Mesothelial cell of epicardium (in vitro differentiated cells): ENCODE measurements around the gene CSTPP1. TPM values are rescaled to one million over a fixed set of nuclear protein-coding genes. Genes with fewer than 3 reads are reported as not detected.

Source experiments
- DNase-seq, 2 experiments: peaks; one replicate each; pipeline ENCODE4 v3.0.0; 2021; ENCODE audit warnings: low spot score in 2 of 2; ENCODE audit not compliant: unreplicated experiment in 2 of 2
- H3K27ac Mint-ChIP-seq: 2 replicates; pipeline ENCODE4 v1.8.0; 2021; ENCODE audit warnings: mixed read lengths
- H3K27me3 Mint-ChIP-seq: 2 replicates; pipeline ENCODE4 v1.8.0; 2021; ENCODE audit warnings: low read depth, mixed read lengths
- H3K36me3 Mint-ChIP-seq: 2 replicates; pipeline ENCODE4 v1.8.0; 2021; ENCODE audit warnings: mixed read lengths
- H3K4me1 Mint-ChIP-seq: 2 replicates; pipeline ENCODE4 v1.8.0; 2021; ENCODE audit warnings: mixed read lengths
- H3K4me3 Mint-ChIP-seq: 2 replicates; pipeline ENCODE4 v1.8.0; 2021; ENCODE audit warnings: mild to moderate bottlenecking, moderate library complexity, mixed read lengths
- H3K9me3 Mint-ChIP-seq: 2 replicates; pipeline ENCODE4 v1.8.0; 2021; ENCODE audit warnings: mixed read lengths
- total RNA-seq: library from RNA; stranded (reverse); gene quantifications from 3 replicates; pipeline ENCODE4 v1.2.1, GENCODE V29; 2021
- TF ChIP-seq, protein P1 (sequence below): fragments of 200-600 bp; sonication (generic); IDR thresholded peaks from one replicate; pipeline ENCODE4 v1.5.0; 2021; ENCODE audit warnings: antibody characterized with exemption; ENCODE audit not compliant: unreplicated experiment

Gene CSTPP1
- total RNA-seq, 1 donor from 2014 or later, result 44.0 TPM

DNA sequence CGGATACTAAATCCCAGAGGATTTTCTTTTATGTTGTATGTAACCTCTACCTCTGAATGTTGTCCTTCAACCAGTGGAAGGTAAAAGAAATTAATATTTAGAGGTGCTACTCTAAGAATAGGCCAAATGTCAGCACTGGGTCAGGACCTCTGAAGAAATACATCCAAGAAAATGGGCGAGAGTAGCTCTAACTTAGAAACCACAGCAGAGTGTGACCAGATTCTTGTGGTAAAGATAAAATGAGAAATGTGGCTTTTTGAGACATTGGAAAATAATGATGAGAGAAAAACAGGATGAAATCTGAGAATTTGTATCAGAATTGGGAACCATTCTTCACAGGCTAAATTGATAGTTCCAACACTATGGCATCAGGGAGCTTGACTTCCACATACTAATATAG lies 63.5 kb downstream of the CSTPP1 start:
- Mint-ChIP-seq H3K4me1 (peaks cover 7% of the 10 kb centered on the region), H3K9me3 (peaks cover 20% of the 10 kb centered on the region), H3K4me3 (no peak overlapping the region), H3K27ac (no peak overlapping the region), H3K27me3 (no peaks in the 10 kb centered on the region), H3K36me3 (peaks cover 31% of the 10 kb centered on the region)
- TF ChIP-seq, protein P1, sequence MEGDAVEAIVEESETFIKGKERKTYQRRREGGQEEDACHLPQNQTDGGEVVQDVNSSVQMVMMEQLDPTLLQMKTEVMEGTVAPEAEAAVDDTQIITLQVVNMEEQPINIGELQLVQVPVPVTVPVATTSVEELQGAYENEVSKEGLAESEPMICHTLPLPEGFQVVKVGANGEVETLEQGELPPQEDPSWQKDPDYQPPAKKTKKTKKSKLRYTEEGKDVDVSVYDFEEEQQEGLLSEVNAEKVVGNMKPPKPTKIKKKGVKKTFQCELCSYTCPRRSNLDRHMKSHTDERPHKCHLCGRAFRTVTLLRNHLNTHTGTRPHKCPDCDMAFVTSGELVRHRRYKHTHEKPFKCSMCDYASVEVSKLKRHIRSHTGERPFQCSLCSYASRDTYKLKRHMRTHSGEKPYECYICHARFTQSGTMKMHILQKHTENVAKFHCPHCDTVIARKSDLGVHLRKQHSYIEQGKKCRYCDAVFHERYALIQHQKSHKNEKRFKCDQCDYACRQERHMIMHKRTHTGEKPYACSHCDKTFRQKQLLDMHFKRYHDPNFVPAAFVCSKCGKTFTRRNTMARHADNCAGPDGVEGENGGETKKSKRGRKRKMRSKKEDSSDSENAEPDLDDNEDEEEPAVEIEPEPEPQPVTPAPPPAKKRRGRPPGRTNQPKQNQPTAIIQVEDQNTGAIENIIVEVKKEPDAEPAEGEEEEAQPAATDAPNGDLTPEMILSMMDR, result no peak
- no peak for DNase-seq

DNA sequence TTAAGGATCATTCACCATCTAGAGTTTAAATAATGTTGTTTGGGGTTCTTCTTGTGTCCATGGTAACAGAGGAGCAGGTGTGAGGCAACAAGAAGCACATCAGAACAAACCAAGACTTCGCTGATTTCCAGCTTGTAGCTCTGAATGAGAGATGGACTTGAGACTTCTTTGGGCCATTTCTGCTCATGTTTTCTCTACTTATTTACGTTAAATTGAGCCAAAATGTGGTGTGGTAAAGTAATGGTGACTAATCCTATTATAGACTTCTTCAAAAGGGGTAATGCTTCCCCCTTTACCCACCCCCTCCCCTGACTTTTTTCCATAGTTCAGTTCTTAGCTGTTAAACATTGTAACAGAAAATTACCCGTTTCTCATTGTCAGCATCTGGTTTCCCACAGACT lies 65.2 kb downstream of the CSTPP1 start:
- Mint-ChIP-seq H3K4me3 (no peak overlapping the region), H3K9me3 (peaks cover 6% of the 10 kb centered on the region), H3K4me1 (peaks cover 13% of the 10 kb centered on the region), H3K27ac (no peak overlapping the region), H3K36me3 (peaks cover 16% of the 10 kb centered on the region), H3K27me3 (no peaks in the 10 kb centered on the region)
- no peak for DNase-seq
- TF ChIP-seq, protein P1, result no peak

DNA sequence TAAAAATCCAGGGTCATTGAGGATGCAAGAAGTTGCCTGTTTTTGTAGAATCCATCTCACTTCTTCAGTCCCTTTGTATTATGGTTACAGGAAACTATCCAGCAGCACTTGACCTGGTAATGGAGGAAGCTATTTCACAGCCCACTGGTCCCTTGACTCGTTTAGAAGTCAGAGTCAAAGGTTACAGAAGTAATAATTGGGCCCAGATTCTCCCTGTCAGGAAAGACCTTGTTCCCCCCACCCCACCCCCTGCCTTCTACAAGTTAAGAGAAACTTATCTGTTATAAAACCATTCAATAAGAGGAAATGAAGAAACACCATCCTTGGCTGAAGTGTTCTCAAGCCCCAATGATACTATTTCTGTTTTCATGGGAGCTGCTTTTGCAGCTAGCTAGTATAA lies 65.8 kb downstream of the CSTPP1 start:
- H3K36me3 Mint-ChIP-seq, result peaks cover 10% of the 10 kb centered on the region
- peaks cover under 1% of the 10 kb centered on the region for H3K9me3 Mint-ChIP-seq
- no peak overlapping the region for H3K27ac Mint-ChIP-seq
- TF ChIP-seq, protein P1, result no peak
- no peaks in the 10 kb centered on the region for H3K27me3 Mint-ChIP-seq
- DNase-seq, result no peak
- peaks cover 13% of the 10 kb centered on the region for H3K4me1 Mint-ChIP-seq
- no peak overlapping the region for H3K4me3 Mint-ChIP-seq

DNA sequence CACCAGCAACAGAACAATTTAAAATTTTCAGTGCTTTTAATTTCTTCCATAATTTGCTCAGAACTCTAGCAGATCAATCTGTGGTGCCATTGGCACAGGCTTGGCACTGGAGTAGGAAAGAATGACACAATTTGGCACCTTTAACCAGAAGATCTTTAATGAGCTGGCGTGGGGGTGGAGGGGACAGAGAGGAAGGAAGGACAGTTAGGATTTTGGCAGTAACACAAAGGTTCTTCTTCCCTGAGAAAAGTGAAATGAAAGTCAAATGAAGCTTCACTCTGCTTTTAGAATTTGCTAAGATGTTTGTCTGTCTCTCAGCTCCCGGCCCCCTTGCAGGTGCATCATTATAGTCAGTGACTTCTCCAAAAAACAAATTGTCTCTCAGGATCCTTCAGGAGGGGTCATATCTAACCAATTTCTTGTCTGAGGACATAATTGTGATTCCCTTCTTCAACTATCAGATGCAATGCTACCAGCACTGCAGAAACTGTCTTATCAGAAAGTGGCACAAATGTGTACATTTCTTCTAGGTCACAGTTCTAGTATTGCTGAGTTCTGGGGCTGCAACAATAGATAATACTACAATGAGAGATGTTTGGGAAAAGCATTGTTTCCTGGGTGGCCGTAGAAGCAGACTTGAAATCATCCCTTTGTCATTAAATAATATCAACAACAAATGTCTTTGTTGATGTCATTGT lies 66.8 kb downstream of the CSTPP1 start:
- no peak overlapping the region for H3K27ac Mint-ChIP-seq
- peaks cover 13% of the 10 kb centered on the region for H3K4me1 Mint-ChIP-seq
- H3K36me3 Mint-ChIP-seq, result peaks cover 3% of the 10 kb centered on the region
- no peak for DNase-seq
- H3K4me3 Mint-ChIP-seq, result no peak overlapping the region
- peaks cover 3% of the 10 kb centered on the region for H3K9me3 Mint-ChIP-seq
- TF ChIP-seq, protein P1, result no peak
- no peaks in the 10 kb centered on the region for H3K27me3 Mint-ChIP-seq

DNA sequence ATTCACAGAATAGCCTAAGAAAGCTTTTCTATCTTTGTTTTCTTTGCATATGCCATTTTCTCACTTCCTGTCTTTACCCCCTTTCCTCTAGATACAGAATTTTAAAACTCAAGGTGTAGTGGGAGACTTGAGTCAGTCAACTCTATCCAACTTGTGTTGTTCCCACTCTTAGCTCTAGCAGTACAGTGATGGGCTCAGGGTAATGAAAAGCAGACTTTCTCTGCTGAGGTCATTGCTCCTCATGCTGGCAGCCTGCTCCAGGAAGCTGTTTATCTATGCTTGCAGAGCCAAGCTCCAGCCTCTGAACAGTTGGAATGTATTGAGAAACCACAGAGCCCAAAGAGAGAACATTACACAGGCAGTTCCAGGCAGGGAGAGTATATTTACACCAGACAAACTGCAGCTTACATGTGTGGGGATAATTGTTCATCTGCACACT lies 68.1 kb downstream of the CSTPP1 start:
- Mint-ChIP-seq H3K4me3 (no peak overlapping the region), H3K9me3 (peaks cover 3% of the 10 kb centered on the region), H3K4me1 (peaks cover 13% of the 10 kb centered on the region), H3K27me3 (no peaks in the 10 kb centered on the region), H3K27ac (peak overlapping the region; percentile 87), H3K36me3 (peaks cover 5% of the 10 kb centered on the region)
- TF ChIP-seq, protein P1, result no peak
- peak in 1 of 2 experiments; percentile 41 for DNase-seq
